MCF 10A (cell line): ENCODE data around the gene RPL22. TPM values are rescaled to one million over a fixed set of nuclear protein-coding genes. Genes with fewer than 3 reads are reported as not detected.

Experiments used
- BruUV-seq: library from RNA; stranded (reverse); fragments of 400-500 nt; replicated peaks from 2 replicates; lab custom pipeline; 2021; lab: Mats Ljungman, UMichigan
- CTCF ChIA-PET: fragments of 300-600 bp; sonication (Branson Sonifier 250); formaldehyde crosslinking; extraction: SDS; loops from one replicate; lab custom pipeline; 2021; ENCODE audit warnings: antibody characterized with exemption, inconsistent platforms; lab: Yijun Ruan, JAX
- POLR2A ChIA-PET: fragments of 300-600, 350-650 bp; sonication (Branson Sonifier 250); formaldehyde crosslinking; extraction: SDS; loops from one replicate; lab custom pipeline; 2020; ENCODE audit warnings: antibody characterized with exemption, inconsistent platforms; lab: Yijun Ruan, JAX
- DNase-seq: peaks from one replicate; pipeline ENCODE4 v3.0.0-alpha.2; 2018; ENCODE audit not compliant: unreplicated experiment
- H3K27ac Mint-ChIP-seq: one replicate; pipeline ENCODE4 v1.8.0; 2022; ENCODE audit warnings: mild to moderate bottlenecking, low read depth, mixed read lengths; ENCODE audit not compliant: unreplicated experiment
- H3K27me3 Mint-ChIP-seq: one replicate; pipeline ENCODE4 v1.8.0; 2022; ENCODE audit warnings: mixed read lengths; ENCODE audit not compliant: insufficient read depth, unreplicated experiment
- H3K36me3 Mint-ChIP-seq: one replicate; pipeline ENCODE4 v1.8.0; 2022; ENCODE audit warnings: mild to moderate bottlenecking, moderate library complexity, mixed read lengths; ENCODE audit not compliant: insufficient read depth, unreplicated experiment
- H3K4me1 Mint-ChIP-seq: one replicate; pipeline ENCODE4 v1.8.0; 2022; ENCODE audit warnings: mixed read lengths; ENCODE audit not compliant: insufficient read depth, unreplicated experiment
- H3K4me3 Mint-ChIP-seq: one replicate; pipeline ENCODE4 v1.8.0; 2022; ENCODE audit warnings: mild to moderate bottlenecking, moderate library complexity, mixed read lengths; ENCODE audit not compliant: unreplicated experiment
- H3K9me3 Mint-ChIP-seq: one replicate; pipeline ENCODE4 v1.8.0; 2022; ENCODE audit warnings: mixed read lengths; ENCODE audit not compliant: unreplicated experiment
- intact Hi-C: fragments of 100-400 bp; cut with micrococcal nuclease; formaldehyde crosslinking; loops from 2 replicates; pipeline ENCODE4 v1.14.1; 2022
- total RNA-seq: library from RNA; stranded (reverse); gene quantifications from 2 replicates; pipeline ENCODE4 v1.2.3, GENCODE V29; 2022
- TF ChIP-seq, protein P1 (sequence below): fragments of 200-600 bp; IDR thresholded peaks from one replicate; pipeline ENCODE4 v1.8.0; 2022; ENCODE audit warnings: antibody characterized with exemption, mild to moderate bottlenecking; ENCODE audit not compliant: unreplicated experiment

The RPL22 gene
- total RNA-seq, 1 experiment from 2014 or later, result 477 TPM

DNA sequence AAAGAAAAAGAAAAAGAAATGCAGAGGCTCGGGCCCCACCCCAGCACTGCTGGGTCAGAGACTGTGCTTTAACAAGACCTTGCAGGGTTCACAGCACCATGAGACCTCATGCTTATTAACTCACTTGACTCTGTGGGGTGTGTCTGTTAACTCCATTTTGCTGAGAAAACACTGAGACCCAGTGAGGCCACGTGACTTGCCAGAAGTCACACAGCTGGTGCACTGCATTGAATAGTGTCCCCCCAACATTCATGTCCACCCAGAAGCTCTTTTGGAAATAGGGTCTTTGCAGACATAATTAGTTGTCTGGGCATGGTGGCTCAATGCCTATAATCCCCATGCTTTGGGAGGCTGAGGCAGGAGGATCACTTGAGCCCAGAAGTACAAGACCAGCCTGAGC lies 59.0 kb downstream of the RPL22 start:
- H3K27me3 Mint-ChIP-seq, result no peaks in the 10 kb centered on the region
- no peak overlapping the region for H3K4me3 Mint-ChIP-seq
- TF ChIP-seq, protein P1, sequence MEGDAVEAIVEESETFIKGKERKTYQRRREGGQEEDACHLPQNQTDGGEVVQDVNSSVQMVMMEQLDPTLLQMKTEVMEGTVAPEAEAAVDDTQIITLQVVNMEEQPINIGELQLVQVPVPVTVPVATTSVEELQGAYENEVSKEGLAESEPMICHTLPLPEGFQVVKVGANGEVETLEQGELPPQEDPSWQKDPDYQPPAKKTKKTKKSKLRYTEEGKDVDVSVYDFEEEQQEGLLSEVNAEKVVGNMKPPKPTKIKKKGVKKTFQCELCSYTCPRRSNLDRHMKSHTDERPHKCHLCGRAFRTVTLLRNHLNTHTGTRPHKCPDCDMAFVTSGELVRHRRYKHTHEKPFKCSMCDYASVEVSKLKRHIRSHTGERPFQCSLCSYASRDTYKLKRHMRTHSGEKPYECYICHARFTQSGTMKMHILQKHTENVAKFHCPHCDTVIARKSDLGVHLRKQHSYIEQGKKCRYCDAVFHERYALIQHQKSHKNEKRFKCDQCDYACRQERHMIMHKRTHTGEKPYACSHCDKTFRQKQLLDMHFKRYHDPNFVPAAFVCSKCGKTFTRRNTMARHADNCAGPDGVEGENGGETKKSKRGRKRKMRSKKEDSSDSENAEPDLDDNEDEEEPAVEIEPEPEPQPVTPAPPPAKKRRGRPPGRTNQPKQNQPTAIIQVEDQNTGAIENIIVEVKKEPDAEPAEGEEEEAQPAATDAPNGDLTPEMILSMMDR, result no peak
- no TSS peak for BruUV-seq
- H3K4me1 Mint-ChIP-seq, result no peaks in the 10 kb centered on the region
- intact Hi-C loops, result no loop called here
- no peak overlapping the region for H3K27ac Mint-ChIP-seq
- POLR2A ChIA-PET, result no interaction called here
- no peaks in the 10 kb centered on the region for H3K9me3 Mint-ChIP-seq
- CTCF ChIA-PET, result no interaction called here
- H3K36me3 Mint-ChIP-seq, result no peaks in the 10 kb centered on the region
- DNase-seq, result no peak

DNA sequence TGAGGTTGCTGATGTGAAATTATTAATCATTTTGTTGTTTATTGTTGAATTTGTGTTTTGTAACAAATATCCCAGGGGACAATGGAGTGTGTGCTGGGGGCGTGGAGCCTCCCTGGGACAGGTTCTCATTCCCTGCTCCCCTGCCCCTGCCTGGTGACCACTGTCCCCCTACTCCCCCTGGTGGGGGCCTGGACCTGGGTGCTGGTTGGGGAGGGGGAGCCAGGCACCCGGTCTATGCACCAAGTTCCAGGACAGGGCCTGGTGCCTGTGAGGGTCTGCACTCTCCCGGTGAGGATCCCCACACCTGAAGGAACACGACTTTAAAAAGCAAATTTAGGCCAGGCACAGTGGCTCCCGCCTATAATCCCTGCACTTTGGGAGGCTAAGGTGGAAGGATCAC lies 61.6 kb downstream of the RPL22 start:
- Mint-ChIP-seq H3K9me3 (peaks cover 2% of the 10 kb centered on the region), H3K27me3 (no peaks in the 10 kb centered on the region), H3K27ac (no peak overlapping the region), H3K36me3 (no peaks in the 10 kb centered on the region), H3K4me3 (no peak overlapping the region), H3K4me1 (no peaks in the 10 kb centered on the region)
- POLR2A ChIA-PET, result interaction anchor here (1.1 kb wide), 1 partner anchor 25 kb away, joined by 4 read pairs; no protein-coding TSS in a partner anchor
- CTCF ChIA-PET, result no interaction called here
- no peak for DNase-seq
- intact Hi-C loops, result no loop called here
- TF ChIP-seq, protein P1, result no peak
- no TSS peak for BruUV-seq

DNA sequence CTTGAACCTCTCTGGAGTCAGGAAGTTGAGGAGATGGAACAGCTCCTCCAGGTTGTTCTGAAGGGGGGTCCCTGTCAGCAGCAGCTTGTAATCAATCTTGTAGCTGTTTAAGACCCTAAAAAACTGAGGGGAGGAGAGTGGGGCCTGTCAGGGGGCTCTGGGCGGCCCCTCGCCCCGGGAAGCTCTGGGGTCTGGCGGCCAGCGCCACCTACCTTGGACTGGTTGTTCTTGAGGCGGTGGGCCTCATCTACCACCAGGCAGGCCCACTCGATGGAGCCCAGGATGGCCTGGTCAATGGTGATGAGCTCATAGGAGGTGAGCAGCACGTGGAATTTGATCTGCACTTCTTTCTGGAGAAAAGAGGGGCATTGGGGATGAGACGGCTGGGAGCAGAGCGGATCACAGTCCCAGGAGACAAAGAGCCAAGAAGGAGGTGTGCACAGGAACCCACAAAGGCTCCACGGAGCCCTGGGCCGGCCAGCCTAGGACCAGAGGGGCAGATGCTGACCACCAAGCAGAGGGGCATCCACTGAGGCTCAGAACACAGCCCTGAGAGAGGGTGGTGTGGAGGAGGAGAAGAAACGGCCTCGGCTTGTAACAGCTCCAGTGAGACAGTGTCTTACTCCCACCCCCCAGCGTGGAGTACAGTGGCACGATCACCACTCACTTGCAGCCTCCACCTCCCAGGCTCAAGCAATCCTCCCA lies 62.7 kb downstream of the RPL22 start:
- intact Hi-C loops, result no loop called here
- Mint-ChIP-seq H3K9me3 (peaks cover 13% of the 10 kb centered on the region), H3K4me3 (no peak overlapping the region), H3K36me3 (no peaks in the 10 kb centered on the region), H3K4me1 (no peaks in the 10 kb centered on the region), H3K27ac (no peak overlapping the region), H3K27me3 (no peaks in the 10 kb centered on the region)
- no TSS peak for BruUV-seq
- ChIA-PET CTCF (interaction anchor here (0.6 to 1.1 kb wide), 3 partner anchors 42 to 268 kb away, joined by 3 to 4 read pairs (median 3); no protein-coding TSS in a partner anchor), POLR2A (interaction anchor here (1.1 kb wide), 1 partner anchor 24 kb away, joined by 4 read pairs; no protein-coding TSS in a partner anchor)
- DNase-seq, result no peak
- TF ChIP-seq, protein P1, result no peak

Other genes with a start within 250 kb of the RPL22 start
- 14.4 and 15.0 TPM in 2 replicates for gene NPHP4, start 207.2 kb downstream of the RPL22 start, total RNA-seq
- 11.8 and 13.3 TPM in 2 replicates for gene KCNAB2, start 153.7 kb downstream of the RPL22 start, total RNA-seq
- gene CHD5, start 19.3 kb downstream of the RPL22 start, total RNA-seq, result 0.07 and 0.17 TPM in 2 replicates
- 6.2 and 12.4 TPM in 2 replicates for gene RNF207, start 6.5 kb upstream of the RPL22 start, total RNA-seq
- gene ICMT, start 36.4 kb upstream of the RPL22 start, total RNA-seq, result 26.5 and 28.3 TPM in 2 replicates
- not detected in 2 replicates for gene HES3, start 44.6 kb upstream of the RPL22 start, total RNA-seq
- 4.6 and 5.0 TPM in 2 replicates for gene GPR153, start 61.5 kb upstream of the RPL22 start, total RNA-seq
- 110 and 117 TPM in 2 replicates for gene ACOT7, start 194.2 kb upstream of the RPL22 start, total RNA-seq
- gene HES2, start 220.3 kb upstream of the RPL22 start, total RNA-seq, result 5.0 and 7.6 TPM in 2 replicates
- gene ESPN, start 225.2 kb upstream of the RPL22 start, total RNA-seq, result 0.68 TPM in 1 of 2 replicates, not detected in the other